GM10266 (cell line): ENCODE results near the gene YDJC.

Source experiments
- DNase-seq: peaks from one replicate; pipeline ENCODE4 v3.0.0; 2012; ENCODE audit errors: extremely low spot score
- TF ChIP-seq, protein P1 (sequence below): IDR thresholded peaks from 2 replicates; pipeline ENCODE4 v1.5.1; 2012; ENCODE audit warnings: mild to moderate bottlenecking, low read depth; ENCODE audit not compliant: control insufficient read depth, insufficient read depth; ENCODE audit errors: missing control alignments

Gene YDJC

DNA sequence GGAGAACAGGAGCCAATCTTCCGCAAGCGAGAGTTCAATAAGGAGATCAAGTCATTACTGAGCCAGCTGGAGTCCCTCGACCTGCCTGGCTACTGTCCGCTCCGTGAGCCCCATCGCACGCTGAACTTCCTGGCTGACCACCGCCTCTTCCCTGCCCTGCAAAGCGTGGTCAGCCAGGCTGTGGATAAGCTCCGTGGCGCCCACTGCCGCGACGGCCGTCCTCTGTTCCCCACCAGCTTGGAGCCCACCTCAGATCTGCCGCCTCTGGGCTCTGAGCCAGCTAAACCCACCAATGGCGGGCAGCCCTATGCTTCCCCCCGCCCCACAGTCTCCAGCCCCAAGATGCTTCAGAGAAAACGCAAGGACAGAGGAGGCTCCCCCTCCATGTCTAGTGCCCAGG, 5.0 kb upstream of the YDJC start:
- no peak for DNase-seq
- TF ChIP-seq, protein P1, sequence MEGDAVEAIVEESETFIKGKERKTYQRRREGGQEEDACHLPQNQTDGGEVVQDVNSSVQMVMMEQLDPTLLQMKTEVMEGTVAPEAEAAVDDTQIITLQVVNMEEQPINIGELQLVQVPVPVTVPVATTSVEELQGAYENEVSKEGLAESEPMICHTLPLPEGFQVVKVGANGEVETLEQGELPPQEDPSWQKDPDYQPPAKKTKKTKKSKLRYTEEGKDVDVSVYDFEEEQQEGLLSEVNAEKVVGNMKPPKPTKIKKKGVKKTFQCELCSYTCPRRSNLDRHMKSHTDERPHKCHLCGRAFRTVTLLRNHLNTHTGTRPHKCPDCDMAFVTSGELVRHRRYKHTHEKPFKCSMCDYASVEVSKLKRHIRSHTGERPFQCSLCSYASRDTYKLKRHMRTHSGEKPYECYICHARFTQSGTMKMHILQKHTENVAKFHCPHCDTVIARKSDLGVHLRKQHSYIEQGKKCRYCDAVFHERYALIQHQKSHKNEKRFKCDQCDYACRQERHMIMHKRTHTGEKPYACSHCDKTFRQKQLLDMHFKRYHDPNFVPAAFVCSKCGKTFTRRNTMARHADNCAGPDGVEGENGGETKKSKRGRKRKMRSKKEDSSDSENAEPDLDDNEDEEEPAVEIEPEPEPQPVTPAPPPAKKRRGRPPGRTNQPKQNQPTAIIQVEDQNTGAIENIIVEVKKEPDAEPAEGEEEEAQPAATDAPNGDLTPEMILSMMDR, result no peak

DNA sequence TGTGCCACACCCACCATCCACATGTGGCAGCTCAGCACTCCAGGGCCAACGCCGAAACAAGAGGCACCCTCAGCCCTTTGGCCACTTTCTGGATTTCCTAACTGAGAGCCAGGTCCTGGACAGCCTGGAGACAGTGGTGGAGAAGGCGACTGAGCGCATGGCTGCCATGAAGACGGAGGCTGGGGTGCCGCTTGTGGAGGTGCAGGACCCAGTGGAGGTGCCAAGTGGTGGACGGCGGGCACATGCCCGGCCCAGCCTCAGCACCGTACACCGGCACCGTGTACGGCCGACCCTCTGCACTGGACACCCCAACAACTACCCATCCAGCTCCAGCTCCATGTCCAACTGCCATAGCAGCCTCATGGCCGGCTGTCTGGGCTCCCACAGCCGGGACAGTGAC, 4.3 kb upstream of the YDJC start:
- TF ChIP-seq, protein P1, result no peak
- no peak for DNase-seq

DNA sequence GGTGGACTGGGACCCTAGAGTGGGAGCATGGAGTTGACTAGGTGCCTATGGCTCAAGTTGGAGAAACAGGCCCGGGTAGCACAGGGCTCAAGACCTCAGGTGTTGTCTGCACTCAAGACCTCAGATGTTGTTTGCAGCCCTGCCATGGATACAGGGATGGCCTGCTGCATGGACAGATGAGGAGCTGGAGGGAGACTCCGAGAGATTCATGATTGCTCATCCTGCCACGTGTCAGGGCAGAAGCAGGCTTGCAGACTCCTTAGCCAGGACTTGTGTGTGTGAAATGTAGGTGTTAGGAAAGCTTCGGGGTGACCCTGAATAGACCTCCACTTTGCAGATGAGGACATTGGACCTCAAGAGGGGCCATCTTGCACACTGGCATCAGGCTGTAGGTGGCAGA, 3.7 kb upstream of the YDJC start:
- TF ChIP-seq, protein P1, result no peak
- no peak for DNase-seq

DNA sequence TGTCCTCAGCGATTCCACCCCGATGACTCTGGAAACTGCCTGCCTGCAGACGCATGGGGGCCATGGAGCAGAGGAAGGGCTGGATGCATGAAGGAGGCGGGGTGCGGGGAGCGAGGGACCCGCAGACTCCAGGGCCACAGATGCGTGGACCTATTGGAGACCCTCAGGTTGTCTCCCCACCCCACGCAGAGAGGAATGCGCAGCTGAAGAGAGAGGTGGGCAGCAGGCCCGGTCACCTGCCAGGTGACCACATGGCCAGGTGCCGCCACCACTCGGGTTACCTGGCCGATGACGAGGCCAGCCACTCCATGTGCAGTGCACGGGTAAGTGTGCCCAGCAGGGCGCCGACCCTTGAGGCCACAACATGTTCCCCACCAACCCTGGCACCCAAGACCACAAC, 3.1 kb upstream of the YDJC start:
- DNase-seq, result no peak
- TF ChIP-seq, protein P1, result no peak

DNA sequence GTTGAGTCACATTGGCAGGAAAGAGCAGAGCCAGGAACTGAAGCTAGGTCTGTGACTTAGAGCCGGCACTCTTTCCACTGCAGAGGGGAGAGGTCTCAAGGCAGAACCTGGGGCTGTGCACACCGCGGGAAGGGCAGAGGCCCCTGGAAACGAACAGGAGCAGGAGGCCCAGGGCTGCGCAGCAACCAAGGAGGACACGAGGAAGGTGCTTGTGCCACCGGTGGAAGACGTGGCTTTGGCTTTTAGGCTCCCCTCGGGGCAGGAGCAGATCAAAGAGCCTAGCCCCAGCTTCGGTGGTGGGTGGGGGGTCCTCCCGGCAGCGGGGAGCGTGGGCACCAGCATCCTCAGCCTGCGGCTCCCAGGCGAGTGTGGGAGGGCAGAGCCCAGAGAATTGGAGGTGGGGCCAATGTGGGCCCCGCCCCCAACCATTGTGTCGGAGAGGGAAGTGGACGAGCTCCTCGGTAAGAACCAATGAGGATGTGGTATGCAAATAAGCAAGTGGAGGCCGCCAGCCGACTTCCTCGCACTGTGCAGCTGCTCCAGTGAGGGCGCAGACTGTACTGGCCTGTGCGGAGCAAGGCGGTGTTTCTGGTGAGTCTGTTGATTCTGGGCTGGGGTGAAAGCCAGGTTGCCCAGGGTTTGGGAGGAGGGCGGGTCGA, 2.5 kb upstream of the YDJC start, which contains the start of gene CCDC116:
Gene CCDC116, plus strand, starts transcription at position 524 of the 659 bp plus-strand sequence. CDS start 422 bp downstream, outside the sequence.
- TF ChIP-seq, protein P1, result no peak
- no peak for DNase-seq

DNA sequence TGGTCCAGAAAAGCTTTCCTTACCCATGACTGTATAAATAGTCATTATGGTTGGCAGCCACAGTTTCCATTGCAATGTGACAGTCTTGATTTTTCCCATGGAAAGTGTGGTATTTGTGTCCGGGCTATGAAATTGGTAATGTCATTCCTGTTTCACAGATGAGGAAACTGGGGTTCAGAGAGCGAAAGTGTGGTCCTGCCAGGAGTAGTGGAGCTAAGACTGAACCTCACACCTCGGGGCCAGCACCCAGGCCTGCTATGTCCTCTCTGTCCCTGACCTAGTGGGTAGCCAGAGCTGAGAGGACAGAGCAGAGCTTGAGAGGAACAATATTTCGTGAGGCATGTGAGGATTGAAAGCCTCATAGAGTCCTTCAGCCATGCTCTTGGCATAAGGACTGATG, 1.2 kb upstream of the YDJC start:
- DNase-seq, result no peak

More for the DNA sequence above, 1.2 kb upstream of the YDJC start:
- TF ChIP-seq, protein P1, result no peak
